Skeletal muscle cell (primary cell): ENCODE measurements around the gene DUSP10.

Experiments
- DNase-seq: peaks from one replicate; pipeline ENCODE4 v3.0.0-alpha.2; 2010; ENCODE audit warnings: low read depth
- H3K4me3 ChIP-seq: 2 replicates; pipeline ENCODE4 v1.5.1; 2011; ENCODE audit warnings: low read depth, mild to moderate bottlenecking, control low read depth, low read length, moderate library complexity

DUSP10 gene

GRCh38 chr1:221699978-221700519 is 41.8 kb downstream of the DUSP10 start:
- H3K4me3 ChIP-seq: no peak overlapping the region
- no peak for DNase-seq

GRCh38 chr1:221699577-221699976 is 42.3 kb downstream of the DUSP10 start:
- no peak for DNase-seq
- H3K4me3 ChIP-seq: no peak overlapping the region

DNA sequence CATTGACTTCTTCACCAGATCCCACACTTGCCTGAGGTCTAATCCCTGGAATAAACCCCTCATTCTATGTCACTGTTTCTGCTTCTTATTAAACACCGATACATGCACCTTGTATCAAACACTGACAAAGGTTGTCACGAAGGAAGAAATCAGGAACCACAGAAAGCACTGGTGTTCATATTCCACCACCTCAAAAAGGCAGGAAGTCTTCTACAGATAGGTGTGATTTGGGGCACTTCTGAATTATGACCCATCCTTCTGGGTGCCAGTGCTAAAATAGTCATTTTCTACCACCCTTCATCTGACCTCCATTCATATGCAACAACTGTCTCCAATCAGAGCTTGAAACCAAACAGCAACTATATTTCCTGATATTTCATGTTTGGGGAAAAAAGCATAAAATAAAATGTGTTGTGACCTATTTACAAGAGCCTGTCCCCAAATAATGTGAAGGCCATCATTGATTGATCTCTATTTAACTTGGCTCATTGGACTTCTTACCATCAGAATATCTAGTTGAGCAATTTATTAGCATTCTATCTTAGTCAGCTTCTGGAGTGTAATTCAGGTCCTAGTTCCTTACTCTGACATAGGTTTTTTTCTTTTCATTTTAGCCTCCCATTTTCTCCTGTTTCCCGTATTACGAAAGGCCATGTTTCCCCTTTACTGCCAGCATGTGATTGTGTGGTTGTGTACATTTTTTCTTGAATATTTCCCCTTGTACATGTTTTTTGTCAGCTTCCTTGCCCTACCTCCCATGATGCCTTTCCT is 43.1 kb downstream of the DUSP10 start:
- no peak for DNase-seq
- H3K4me3 ChIP-seq: no peak overlapping the region

- H3K4me3 ChIP-seq: no peak overlapping the region
- DNase-seq: no peak
Observed at GRCh38 chr1:221697923-221698425, 43.9 kb downstream of the DUSP10 start.

- no peak overlapping the region for H3K4me3 ChIP-seq
- no peak for DNase-seq
Observed at GRCh38 chr1:221696718-221697461, 45.0 kb downstream of the DUSP10 start.

DNA sequence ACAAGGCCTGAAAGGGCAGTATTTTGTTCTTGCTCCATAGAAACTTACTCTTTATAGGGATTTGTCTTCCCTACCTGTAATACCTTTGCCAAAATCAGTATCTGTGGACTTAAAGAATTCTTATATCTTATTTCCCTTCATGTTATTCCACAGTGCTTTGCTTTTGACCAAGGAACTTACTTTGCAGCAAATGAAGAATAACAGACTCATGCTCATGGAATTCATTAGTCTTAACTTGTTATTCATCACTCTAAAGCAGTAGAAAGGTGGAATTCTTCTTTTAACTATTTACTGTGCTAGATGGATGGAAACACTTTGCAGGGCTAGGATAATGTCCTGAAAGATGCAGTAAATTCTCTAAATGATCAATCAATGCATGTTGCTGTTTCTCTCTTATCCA is 45.9 kb downstream of the DUSP10 start:
- H3K4me3 ChIP-seq: no peak overlapping the region
- DNase-seq: no peak

DNA sequence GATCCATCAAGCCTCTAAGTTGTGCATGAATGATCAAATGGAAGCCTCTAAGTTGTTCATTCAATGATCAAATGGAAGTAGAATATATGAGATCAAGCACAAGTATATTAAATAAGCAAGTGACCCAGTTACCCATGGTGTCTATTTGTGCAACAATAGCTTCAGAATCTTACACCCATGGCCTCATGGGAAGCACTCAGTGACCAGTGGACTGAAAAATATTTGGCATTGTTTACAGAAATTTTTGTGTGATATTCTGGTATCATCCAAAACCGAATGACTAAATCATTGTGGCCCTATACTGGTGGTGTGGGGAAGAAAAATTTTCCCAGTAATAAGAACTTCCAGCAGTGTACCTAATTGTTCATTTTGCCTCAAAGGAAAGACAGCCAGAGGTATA is 46.6 kb downstream of the DUSP10 start:
- no peak for DNase-seq

DNA sequence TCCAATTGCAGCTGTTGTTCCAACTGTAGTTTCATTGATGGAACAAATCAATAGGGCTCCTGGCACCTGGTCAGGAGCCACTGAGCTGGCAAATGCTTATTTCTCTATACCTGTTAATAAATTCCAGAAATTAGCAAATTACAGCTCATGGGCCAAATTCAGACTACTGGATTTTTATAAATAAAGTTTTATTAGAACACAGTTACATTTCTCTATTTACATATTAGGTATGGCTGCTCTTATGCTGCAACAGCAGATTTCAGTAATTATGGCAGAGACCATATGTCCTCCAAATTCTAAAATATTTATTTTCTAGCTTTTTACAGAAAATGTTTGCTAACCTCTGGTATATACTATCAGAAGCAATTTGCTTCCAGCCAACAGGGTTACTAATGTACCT is 47.8 kb downstream of the DUSP10 start:
- no peak for DNase-seq
- no peak overlapping the region for H3K4me3 ChIP-seq

More for the DNA sequence above, 46.6 kb downstream of the DUSP10 start:
- no peak overlapping the region for H3K4me3 ChIP-seq

- no peak overlapping the region for H3K4me3 ChIP-seq
- DNase-seq: no peak
Observed at GRCh38 chr1:221693087-221693486, 48.8 kb downstream of the DUSP10 start.

GRCh38 chr1:221692643-221693042 is 49.2 kb downstream of the DUSP10 start:
- no peak for DNase-seq
- H3K4me3 ChIP-seq: no peak overlapping the region

DNA sequence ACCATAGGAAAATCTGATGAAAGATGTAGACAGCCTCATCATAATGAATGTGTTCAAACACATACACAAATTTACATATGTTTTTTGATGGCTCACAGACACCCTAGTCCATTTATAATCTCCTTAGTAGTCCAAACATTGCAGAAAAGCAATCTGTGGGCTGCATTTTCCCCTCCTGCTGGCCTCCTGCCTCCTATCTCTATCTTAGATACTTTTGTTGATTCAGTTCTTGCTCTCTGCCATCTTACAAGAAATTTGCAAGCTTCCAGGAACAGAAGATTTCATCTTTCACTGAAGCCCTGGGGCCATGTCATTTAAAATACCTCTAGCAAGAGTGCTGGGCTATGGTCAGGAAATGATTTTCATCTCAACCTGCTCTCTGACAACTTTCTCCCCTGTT is 50.6 kb downstream of the DUSP10 start:
- no peak for DNase-seq
- H3K4me3 ChIP-seq: no peak overlapping the region

DNA sequence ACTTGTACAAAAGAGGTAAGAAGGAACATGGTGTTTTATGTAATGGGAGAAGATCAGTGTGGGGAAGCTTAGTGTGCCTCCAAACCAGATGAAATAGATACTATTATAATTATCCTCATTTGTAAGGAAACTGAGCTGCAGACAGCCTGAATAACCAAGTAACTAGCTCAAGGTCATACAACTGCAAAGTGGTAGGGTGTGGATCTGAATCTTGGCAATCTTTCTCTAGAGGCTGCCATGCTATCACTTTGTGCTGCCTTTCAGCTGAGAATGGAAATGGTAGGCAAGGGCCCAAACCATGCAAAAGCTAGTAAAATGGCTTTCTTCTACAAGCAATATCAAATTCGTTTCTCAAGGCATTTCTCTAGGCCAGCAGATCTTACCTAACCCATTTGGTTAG is 51.0 kb downstream of the DUSP10 start:
- H3K4me3 ChIP-seq: no peak overlapping the region
- no peak for DNase-seq

GRCh38 chr1:221689138-221689537 is 52.8 kb downstream of the DUSP10 start:
- DNase-seq: no peak
- no peak overlapping the region for H3K4me3 ChIP-seq

DNA sequence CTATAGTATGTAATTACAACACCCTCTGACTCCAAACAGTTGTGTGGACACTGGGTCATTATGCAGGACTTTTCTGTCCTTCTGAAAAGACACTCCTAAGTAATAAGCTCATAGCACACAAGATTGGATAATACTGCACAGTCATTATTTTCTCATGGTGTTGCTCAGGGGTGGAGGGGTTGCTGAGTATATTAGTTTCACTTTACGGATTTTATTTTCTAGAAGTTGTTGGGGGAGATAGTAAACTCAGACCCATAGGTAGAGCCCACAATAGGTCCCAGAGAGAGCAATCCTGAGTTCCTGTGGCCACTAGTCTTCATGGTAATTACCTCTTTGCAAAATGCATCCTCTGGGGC is 53.4 kb downstream of the DUSP10 start:
- no peak overlapping the region for H3K4me3 ChIP-seq
- DNase-seq: no peak

DNA sequence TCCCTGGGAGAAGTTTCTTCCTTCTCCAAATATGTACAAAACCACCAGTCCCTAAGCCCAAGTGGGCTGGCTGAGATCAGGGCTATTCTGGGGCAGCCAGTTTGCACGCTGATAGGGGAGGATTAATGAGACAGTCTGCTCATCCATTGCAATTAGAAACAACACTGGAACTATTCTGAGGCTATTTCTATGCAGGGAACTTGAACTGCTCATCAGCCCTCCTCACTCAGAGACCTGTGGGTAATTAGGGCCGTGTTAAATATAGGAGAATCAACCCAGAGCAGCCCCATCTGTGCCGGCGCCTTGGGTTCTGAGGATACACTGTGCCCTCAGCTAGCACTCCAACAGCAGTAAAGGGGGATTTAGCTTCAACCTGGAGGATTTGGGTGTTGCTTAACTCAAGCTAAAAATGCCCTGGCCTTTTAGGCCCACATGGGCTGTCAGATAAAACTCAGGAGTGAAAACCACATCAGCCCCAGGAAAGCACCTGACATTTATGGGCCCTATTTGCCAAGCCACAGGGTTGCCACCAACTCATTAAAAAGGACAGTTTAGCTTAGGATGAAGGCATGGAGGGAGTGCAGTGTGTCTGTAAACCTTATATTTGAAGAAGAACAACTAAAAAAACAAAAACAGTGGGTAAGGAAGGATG is 53.9 kb downstream of the DUSP10 start:
- H3K4me3 ChIP-seq: no peak overlapping the region
- no peak for DNase-seq

GRCh38 chr1:221683681-221684080 is 58.2 kb downstream of the DUSP10 start:
- no peak for DNase-seq
- no peak overlapping the region for H3K4me3 ChIP-seq

GRCh38 chr1:221680085-221680484 is 61.8 kb downstream of the DUSP10 start:
- H3K4me3 ChIP-seq: no peak overlapping the region
- no peak for DNase-seq

- DNase-seq: no peak
Observed at GRCh38 chr1:221678014-221678413, 63.9 kb downstream of the DUSP10 start.

DNA sequence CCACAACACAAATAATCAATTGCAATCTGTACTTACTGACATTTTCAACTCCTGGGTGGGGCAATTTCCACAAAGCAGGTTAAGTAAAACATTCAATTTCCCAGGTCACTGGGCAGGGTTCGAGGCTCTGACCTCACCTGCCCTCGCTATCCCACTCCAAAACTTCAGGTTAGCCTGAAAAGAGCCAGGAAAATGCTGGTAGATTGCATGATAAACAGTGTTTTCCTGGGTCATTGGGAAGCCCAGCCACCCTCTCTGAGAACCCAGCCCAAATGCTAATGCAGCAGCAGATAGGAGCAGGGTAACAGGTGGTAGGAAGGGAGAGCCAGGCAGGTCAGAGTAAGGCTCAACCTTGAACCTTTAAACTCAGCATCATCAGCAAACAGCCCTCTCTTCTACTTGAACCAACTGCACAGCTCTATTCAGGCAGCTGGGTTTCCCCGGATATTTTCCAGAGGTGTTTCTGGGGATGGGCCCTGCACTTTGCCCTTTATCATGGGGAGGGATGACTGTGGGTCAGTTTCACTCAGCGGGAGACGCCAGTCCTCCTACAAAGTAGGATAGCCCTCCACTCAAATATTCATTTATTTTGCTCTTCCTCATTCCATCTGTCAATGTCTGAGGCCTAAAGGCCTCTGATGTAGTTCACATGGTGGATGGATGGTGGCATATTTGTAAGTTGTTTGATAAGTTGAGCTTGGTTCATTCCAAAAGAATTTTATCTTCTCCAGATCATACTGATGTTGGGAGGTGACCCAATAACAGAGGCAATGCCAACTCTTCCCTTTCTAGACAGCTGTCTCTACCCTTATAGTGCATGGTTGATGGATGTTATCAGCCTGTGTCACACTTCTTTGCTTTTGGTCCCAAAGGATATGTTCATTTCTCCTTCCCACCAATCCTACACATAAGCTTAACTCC is 65.7 kb downstream of the DUSP10 start:
- no peak for DNase-seq

More at GRCh38 chr1:221678014-221678413, 63.9 kb downstream of the DUSP10 start:
- H3K4me3 ChIP-seq: no peak overlapping the region

More for the DNA sequence above, 65.7 kb downstream of the DUSP10 start:
- H3K4me3 ChIP-seq: no peak overlapping the region
